ENCODE data around the gene SLC9A3. TPM values are rescaled to one million over a fixed set of nuclear protein-coding genes. Genes with fewer than 3 reads are reported as not detected.
"Not testable (repeated sequence)": the region's sequence is repeated elsewhere in the genome, so short reads cannot be mapped to it uniquely, and the experiment has no call there.

Gene SLC9A3
- total RNA-seq, 1 donor from 2014 or later = 3.9 TPM

GRCh38 chr5:477247-477646 lies 47.0 kb downstream of the SLC9A3 start:
- intact Hi-C loops (cut with DNase I) = no loop called here

GRCh38 chr5:476814-477175 lies 47.5 kb downstream of the SLC9A3 start:
- Histone ChIP-seq H3K9me3 (no peaks in the 10 kb centered on the region), H3K27ac (no peak overlapping the region), H3K4me3 (no peak overlapping the region), H3K36me3 (no peaks in the 10 kb centered on the region), H3K4me1 (peaks cover 36% of the 10 kb centered on the region), H3K27me3 (no peaks in the 10 kb centered on the region)
- DNase-seq (ENCODE audit: extremely low spot score in 2 of 2) = no peak
- intact Hi-C loops (cut with DNase I) = no loop called here
- TF ChIP-seq CTCF (IDR thresholded peaks at IDR 0.05) (no peak), POLR2AphosphoS5 (IDR thresholded peaks at IDR 0.05; ENCODE audit: insufficient read depth in 1 of 2, low read depth in 1 of 2) (no peak), POLR2A (IDR thresholded peaks at IDR 0.05) (no peak)

More at GRCh38 chr5:477247-477646, 47.0 kb downstream of the SLC9A3 start:
- no peak for TF ChIP-seq POLR2AphosphoS5 (IDR thresholded peaks at IDR 0.05; ENCODE audit: insufficient read depth in 1 of 2, low read depth in 1 of 2)
- no peak for TF ChIP-seq CTCF (IDR thresholded peaks at IDR 0.05)
- TF ChIP-seq POLR2A (IDR thresholded peaks at IDR 0.05) = no peak
- no peaks in the 10 kb centered on the region for H3K27me3 ChIP-seq
- H3K9me3 ChIP-seq = no peaks in the 10 kb centered on the region
- no peak for DNase-seq (ENCODE audit: extremely low spot score in 2 of 2)
- H3K4me1 ChIP-seq = peaks cover 31% of the 10 kb centered on the region
- H3K4me3 ChIP-seq = no peak overlapping the region
- no peak overlapping the region for H3K27ac ChIP-seq
- no peaks in the 10 kb centered on the region for H3K36me3 ChIP-seq

- TF ChIP-seq CTCF (IDR thresholded peaks at IDR 0.05) (no peak), POLR2A (IDR thresholded peaks at IDR 0.05) (no peak), POLR2AphosphoS5 (IDR thresholded peaks at IDR 0.05; ENCODE audit: insufficient read depth in 1 of 2, low read depth in 1 of 2) (no peak)
- no peak for DNase-seq (ENCODE audit: extremely low spot score in 2 of 2)
- intact Hi-C loops (cut with DNase I) = no loop called here
- H3K36me3 ChIP-seq = no peaks in the 10 kb centered on the region
- peaks cover 41% of the 10 kb centered on the region for H3K4me1 ChIP-seq
- no peak overlapping the region for H3K27ac ChIP-seq
- H3K27me3 ChIP-seq = no peaks in the 10 kb centered on the region
- no peaks in the 10 kb centered on the region for H3K9me3 ChIP-seq
- no peak overlapping the region for H3K4me3 ChIP-seq
Measured at GRCh38 chr5:476102-476813, 48.0 kb downstream of the SLC9A3 start.

- Histone ChIP-seq H3K4me3 (no peak overlapping the region), H3K27ac (no peak overlapping the region), H3K4me1 (peaks cover 47% of the 10 kb centered on the region), H3K36me3 (no peaks in the 10 kb centered on the region), H3K9me3 (no peaks in the 10 kb centered on the region), H3K27me3 (no peaks in the 10 kb centered on the region)
- TF ChIP-seq POLR2A (IDR thresholded peaks at IDR 0.05) (no peak), CTCF (IDR thresholded peaks at IDR 0.05) (no peak), POLR2AphosphoS5 (IDR thresholded peaks at IDR 0.05; ENCODE audit: insufficient read depth in 1 of 2, low read depth in 1 of 2) (no peak)
- no peak for DNase-seq (ENCODE audit: extremely low spot score in 2 of 2)
- intact Hi-C loops (cut with DNase I) = no loop called here
Measured at GRCh38 chr5:475704-476101, 48.5 kb downstream of the SLC9A3 start.

- Histone ChIP-seq H3K27me3 (no peaks in the 10 kb centered on the region), H3K36me3 (no peaks in the 10 kb centered on the region), H3K4me1 (peaks cover 47% of the 10 kb centered on the region), H3K27ac (no peak overlapping the region), H3K9me3 (no peaks in the 10 kb centered on the region), H3K4me3 (peak overlapping the region; percentile 36 to 80)
- TF ChIP-seq POLR2AphosphoS5 (IDR thresholded peaks at IDR 0.05; ENCODE audit: insufficient read depth in 1 of 2, low read depth in 1 of 2) (no peak), CTCF (IDR thresholded peaks at IDR 0.05) (no peak), POLR2A (IDR thresholded peaks at IDR 0.05) (no peak)
- intact Hi-C loops (cut with DNase I) = no loop called here
- no peak for DNase-seq (ENCODE audit: extremely low spot score in 2 of 2)
Measured at GRCh38 chr5:474840-475661, 49.2 kb downstream of the SLC9A3 start.

- H3K9me3 ChIP-seq; H3K36me3 ChIP-seq; DNase-seq (ENCODE audit: extremely low spot score in 2 of 2); intact Hi-C loops (cut with DNase I); H3K27me3 ChIP-seq: not testable (repeated sequence)
- H3K4me3 ChIP-seq = peak overlapping the region; percentile 80 to 93
- H3K27ac ChIP-seq = peak overlapping the region; percentile 90
- peaks cover 47% of the 10 kb centered on the region for H3K4me1 ChIP-seq
Measured at GRCh38 chr5:474232-474839, 49.9 kb downstream of the SLC9A3 start.
